ENCODE measurements around the gene RFX4.

The RFX4 gene

DNA sequence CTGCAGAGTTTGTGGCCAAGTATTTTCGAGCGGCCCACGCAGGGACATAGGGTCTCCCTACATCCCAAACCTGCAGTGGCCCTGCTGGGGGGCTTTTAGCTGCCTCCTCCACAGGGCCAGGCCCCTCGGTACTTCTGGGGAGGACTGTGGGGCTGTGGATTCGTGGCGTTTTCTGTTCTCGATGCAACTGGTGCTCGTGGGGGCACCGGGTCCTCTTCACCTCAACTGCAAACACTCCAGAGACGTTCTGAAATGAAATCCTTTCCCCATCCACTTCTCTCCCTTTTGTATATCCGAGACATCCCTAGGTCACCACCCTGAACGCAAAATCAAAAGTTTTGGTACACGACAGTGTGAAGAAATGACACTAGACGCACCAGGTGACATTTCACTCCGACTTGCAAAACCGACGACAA, 2.3 kb downstream of the RFX4 start:
- no peaks in the 10 kb centered on the region for H3K9me3 ChIP-seq (ENCODE audit: severe bottlenecking)
- ATAC-seq (ENCODE audit: low read depth) (no peak), DNase-seq (ENCODE audit: low spot score) (no peak)
- H3K4me1 ChIP-seq (ENCODE audit: insufficient read depth, poor library complexity, severe bottlenecking): no peaks in the 10 kb centered on the region
- no peak overlapping the region for H3K4me3 ChIP-seq (ENCODE audit: severe bottlenecking)
- peaks cover 99% of the 10 kb centered on the region for H3K27me3 ChIP-seq (ENCODE audit: insufficient read depth, poor library complexity, severe bottlenecking)
- H3K36me3 ChIP-seq (ENCODE audit: low read depth): no peaks in the 10 kb centered on the region
- TF ChIP-seq CTCF (IDR thresholded peaks at IDR 0.05; ENCODE audit: poor library complexity, severe bottlenecking): no peak
- H3K27ac ChIP-seq (ENCODE audit: poor library complexity, severe bottlenecking): no peak overlapping the region

DNA sequence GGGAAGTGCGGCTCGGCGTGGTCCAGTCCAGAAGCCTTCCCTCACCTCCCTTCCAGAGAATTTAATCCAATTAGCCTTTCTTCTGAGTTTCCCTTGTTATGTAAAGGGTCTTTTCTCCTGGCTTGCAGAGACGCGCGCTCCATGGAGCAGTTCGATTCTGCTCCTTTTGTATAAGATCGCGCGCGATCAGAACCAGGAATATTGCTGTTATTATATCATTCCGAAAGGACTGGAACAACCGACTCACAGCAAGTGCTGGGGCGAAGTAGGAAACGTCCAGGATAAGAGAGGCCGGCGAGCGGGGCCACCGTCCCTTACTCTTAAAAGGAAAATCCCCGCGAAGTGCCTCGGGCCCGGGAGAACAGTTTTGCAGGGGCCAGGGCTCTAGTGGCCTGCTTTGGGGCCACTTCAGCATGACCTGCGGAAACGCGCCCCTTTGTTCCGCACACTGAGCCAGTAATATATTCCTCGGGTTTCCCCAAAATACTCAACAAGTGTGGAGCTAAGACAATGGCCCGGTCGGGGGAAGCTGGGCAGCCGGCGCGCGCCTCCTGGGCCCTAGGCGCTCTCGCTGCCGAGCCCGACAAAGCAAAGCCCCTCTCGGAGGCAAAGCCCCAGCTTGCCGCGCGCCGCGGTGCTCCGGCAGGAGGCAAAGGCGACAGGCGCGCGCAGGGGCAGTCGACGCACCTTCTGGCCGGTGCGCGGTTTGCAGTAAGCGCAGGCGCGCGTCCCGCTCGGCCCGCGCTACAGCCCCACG, 2.9 kb downstream of the RFX4 start:
- H3K4me1 ChIP-seq (ENCODE audit: insufficient read depth, poor library complexity, severe bottlenecking): no peaks in the 10 kb centered on the region
- H3K27ac ChIP-seq (ENCODE audit: poor library complexity, severe bottlenecking): no peak overlapping the region
- no peaks in the 10 kb centered on the region for H3K36me3 ChIP-seq (ENCODE audit: low read depth)
- TF ChIP-seq CTCF (IDR thresholded peaks at IDR 0.05; ENCODE audit: poor library complexity, severe bottlenecking): no peak
- ATAC-seq (ENCODE audit: low read depth) (peak; percentile 17; the same call in 1 of the 3 replicates), DNase-seq (ENCODE audit: low spot score) (no peak)
- H3K4me3 ChIP-seq (ENCODE audit: severe bottlenecking): no peak overlapping the region
- H3K27me3 ChIP-seq (ENCODE audit: insufficient read depth, poor library complexity, severe bottlenecking): peaks cover 99% of the 10 kb centered on the region
- H3K9me3 ChIP-seq (ENCODE audit: severe bottlenecking): no peaks in the 10 kb centered on the region

DNA sequence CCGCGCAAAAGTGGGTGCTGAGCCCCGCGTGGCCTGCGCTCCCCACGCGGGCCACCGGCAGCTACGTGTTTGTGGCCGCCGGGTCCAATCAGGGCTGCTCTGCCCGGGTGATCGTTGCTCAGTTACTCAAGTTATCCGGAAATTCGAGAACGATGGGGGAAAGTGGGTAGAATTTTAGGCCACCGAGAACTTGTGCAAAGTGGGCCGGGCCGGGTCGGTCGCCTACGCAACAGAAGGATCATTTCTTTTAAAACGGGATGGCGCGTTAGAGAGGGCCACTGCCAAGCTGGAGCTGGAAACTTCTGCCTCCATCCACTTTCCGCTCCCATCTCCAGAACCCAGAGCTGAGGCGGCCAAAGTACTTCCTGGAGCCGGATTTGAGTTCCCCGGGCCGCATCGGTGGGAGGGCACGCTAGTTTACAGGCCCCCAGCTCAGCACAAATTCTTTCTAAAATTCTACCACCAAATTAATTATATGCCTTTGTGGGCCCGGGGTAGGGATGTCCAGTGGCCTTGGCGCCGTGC, 3.5 kb downstream of the RFX4 start:
- Histone ChIP-seq H3K27me3 (ENCODE audit: insufficient read depth, poor library complexity, severe bottlenecking) (peaks cover 96% of the 10 kb centered on the region), H3K4me3 (ENCODE audit: severe bottlenecking) (no peak overlapping the region), H3K36me3 (ENCODE audit: low read depth) (no peaks in the 10 kb centered on the region), H3K9me3 (ENCODE audit: severe bottlenecking) (no peaks in the 10 kb centered on the region), H3K27ac (ENCODE audit: poor library complexity, severe bottlenecking) (no peak overlapping the region), H3K4me1 (ENCODE audit: insufficient read depth, poor library complexity, severe bottlenecking) (no peaks in the 10 kb centered on the region)
- ATAC-seq (ENCODE audit: low read depth) (no peak), DNase-seq (ENCODE audit: low spot score) (no peak)
- TF ChIP-seq CTCF (IDR thresholded peaks at IDR 0.05; ENCODE audit: poor library complexity, severe bottlenecking): no peak

GRCh38 chr12:106586803-106587684, 4.2 kb downstream of the RFX4 start:
- ATAC-seq (ENCODE audit: low read depth) (no peak), DNase-seq (ENCODE audit: low spot score) (no peak)
- no peak overlapping the region for H3K27ac ChIP-seq (ENCODE audit: poor library complexity, severe bottlenecking)
- no peaks in the 10 kb centered on the region for H3K9me3 ChIP-seq (ENCODE audit: severe bottlenecking)
- peaks cover 96% of the 10 kb centered on the region for H3K27me3 ChIP-seq (ENCODE audit: insufficient read depth, poor library complexity, severe bottlenecking)
- H3K36me3 ChIP-seq (ENCODE audit: low read depth): no peaks in the 10 kb centered on the region
- H3K4me1 ChIP-seq (ENCODE audit: insufficient read depth, poor library complexity, severe bottlenecking): no peaks in the 10 kb centered on the region
- no peak overlapping the region for H3K4me3 ChIP-seq (ENCODE audit: severe bottlenecking)
- no peak for TF ChIP-seq CTCF (IDR thresholded peaks at IDR 0.05; ENCODE audit: poor library complexity, severe bottlenecking)

Measured in RWPE2 (cell line).